HepG2 (cell line): Measurements from ENCODE around the gene ZNF821. TPM values are rescaled to one million over a fixed set of nuclear protein-coding genes. Genes with fewer than 3 reads are reported as not detected.
A peak's percentile ranks its signal among the peaks of the same experiment; 100 is the strongest.

Source experiments
- ATAC-seq: fragments of 200-7000 bp; cut with Tn5 transposase; 3 replicates; pipeline ENCODE4 v1.9.1; 2020; ENCODE audit warnings: mild to moderate bottlenecking, moderate library complexity
- BruUV-seq: library from RNA; stranded (reverse); fragments of 400-500 nt; replicated peaks from 2 replicates; lab custom pipeline; 2021; lab: Mats Ljungman, UMichigan
- CTCF ChIA-PET: fragments of 300-600 bp; formaldehyde crosslinking; extraction: SDS; loops from one replicate; lab custom pipeline; 2021; ENCODE audit warnings: low total read pairs, inconsistent platforms, low intra/inter-chr PET ratio; lab: Yijun Ruan, JAX
- POLR2A ChIA-PET: fragments of 350-600 bp; sonication (Branson Sonifier 250); formaldehyde crosslinking; loops from one replicate; lab custom pipeline; 2020; ENCODE audit warnings: antibody characterized with exemption, inconsistent platforms; lab: Yijun Ruan, JAX
- DNase-seq: peaks from one replicate; pipeline ENCODE4 v3.0.0-alpha.2; 2015; ENCODE audit warnings: low spot score
- FAIRE-seq: peaks from 3 replicates; lab custom pipeline; 2011; peaks lifted over from hg19 to GRCh38; lab: Jason Lieb, UNC
- H2AFZ ChIP-seq: one replicate; pipeline ENCODE4 v1.6.1; 2011; ENCODE audit warnings: low read length, inconsistent platforms
- H3K27ac ChIP-seq: fragments of 300-600 bp; 3 replicates; pipeline ENCODE4 v1.8.0; 2011; ENCODE audit warnings: mixed run types, mild to moderate bottlenecking, mixed read lengths, low read length, inconsistent platforms; ENCODE audit not compliant: insufficient read depth; ENCODE audit errors: extremely low read length
- H3K27me3 ChIP-seq, 2 experiments: fragments of 200-600 bp in 1 of 2; 2 replicates in 1 of 2; 3 replicates in 1 of 2; pipeline versions ENCODE4 v1.6.0 to v1.8.0; 2011; ENCODE audit warnings: low read length in 2 of 2, mild to moderate bottlenecking in 2 of 2, moderate library complexity in 2 of 2, inconsistent platforms in 1 of 2; ENCODE audit not compliant: insufficient read depth in 2 of 2, control insufficient read depth in 1 of 2
- H3K36me3 ChIP-seq, 2 experiments: fragments of 200-600 bp in 1 of 2; replicated peaks in 1 of 2; 2 replicates in 1 of 2; 3 replicates in 1 of 2; pipeline versions ENCODE4 v1.5.1 to v1.8.0; 2011; ENCODE audit warnings: low read length in 2 of 2, inconsistent platforms in 1 of 2; ENCODE audit not compliant: insufficient read depth in 2 of 2, control insufficient read depth in 1 of 2
- H3K4me1 ChIP-seq: 2 replicates; pipeline ENCODE4 v1.5.1; 2012; ENCODE audit warnings: low read length, inconsistent platforms; ENCODE audit not compliant: insufficient read depth
- H3K4me2 ChIP-seq: 2 replicates; pipeline ENCODE4 v1.6.0; 2011; ENCODE audit warnings: low read depth, low read length, inconsistent platforms
- H3K4me3 ChIP-seq, 3 experiments: fragments of 200-600 bp in 1 of 3; sonication (generic), shearing (Covaris generic) in 1 of 3; replicated peaks in 1 of 3; 2 replicates each; pipeline ENCODE4 v1.5.1; 2011 to 2016; ENCODE audit warnings: low read length in 3 of 3, inconsistent platforms in 2 of 3, low read depth in 2 of 3, mild to moderate bottlenecking in 2 of 3, control low read depth in 1 of 3, mixed read lengths in 1 of 3; ENCODE audit not compliant: insufficient read depth in 1 of 3
- H3K79me2 ChIP-seq: one replicate; pipeline ENCODE4 v1.6.1; 2011; ENCODE audit warnings: low read length, inconsistent platforms; ENCODE audit not compliant: insufficient read depth
- H3K9ac ChIP-seq: 2 replicates; pipeline ENCODE4 v1.6.0; 2011; ENCODE audit warnings: mild to moderate bottlenecking, low read depth, low read length, inconsistent platforms; ENCODE audit not compliant: insufficient read depth
- H3K9me3 ChIP-seq: 2 replicates; pipeline ENCODE4 v1.5.1; 2012; ENCODE audit warnings: mild to moderate bottlenecking, low read length
- H4K20me1 ChIP-seq: 2 replicates; pipeline ENCODE4 v1.6.0; 2011; ENCODE audit warnings: inconsistent platforms, mild to moderate bottlenecking, low read length, moderate library complexity; ENCODE audit not compliant: insufficient read depth
- BRCA1 ChIP-seq: sonication (generic); formaldehyde crosslinking; IDR thresholded peaks from 2 replicates; pipeline ENCODE4 v1.4.0; 2020; ENCODE audit warnings: missing genetic modification reagents
- BRD4 ChIP-seq: sonication (generic); formaldehyde crosslinking; IDR thresholded peaks from 2 replicates; pipeline ENCODE4 v1.4.0; 2020; ENCODE audit warnings: missing genetic modification reagents
- BRF2 ChIP-seq: sonication (generic); formaldehyde crosslinking; IDR thresholded peaks from 2 replicates; pipeline ENCODE4 v1.8.1; 2022; ENCODE audit warnings: mild to moderate bottlenecking, missing genetic modification reagents
- CBX2 ChIP-seq, 2 experiments: fragments of 200-600 bp in 1 of 2; sonication (generic); formaldehyde crosslinking in 1 of 2; IDR thresholded peaks; 2 replicates each; pipeline versions ENCODE4 v1.7.0 to v1.8.1; 2018 to 2022; ENCODE audit warnings: low read depth in 2 of 2, low read length in 1 of 2, mild to moderate bottlenecking in 1 of 2, missing genetic modification reagents in 1 of 2
- CTCF ChIP-seq: sonication (generic); formaldehyde crosslinking; IDR thresholded peaks from 2 replicates; pipeline ENCODE4 v1.5.0; 2020; ENCODE audit warnings: mild to moderate bottlenecking, missing genetic modification reagents, moderate library complexity
- DR1 ChIP-seq: sonication (generic); formaldehyde crosslinking; IDR thresholded peaks from 2 replicates; pipeline ENCODE4 v1.8.0; 2021; ENCODE audit warnings: mild to moderate bottlenecking, missing genetic modification reagents, inconsistent platforms
- EED ChIP-seq: sonication (generic); formaldehyde crosslinking; IDR thresholded peaks from 2 replicates; pipeline ENCODE4 v1.5.0; 2020; ENCODE audit warnings: mild to moderate bottlenecking, missing genetic modification reagents
- FOXA3 ChIP-seq: IDR thresholded peaks from 2 replicates; pipeline ENCODE4 v1.6.1; 2016; ENCODE audit warnings: missing genetic modification reagents, missing compliant biosample characterization
- IRX3 ChIP-seq: sonication (generic); formaldehyde crosslinking; IDR thresholded peaks from 2 replicates; pipeline ENCODE4 v1.8.1; 2023; ENCODE audit warnings: mild to moderate bottlenecking, low read depth, missing genetic modification reagents, borderline replicate concordance
- MTA1 ChIP-seq: sonication (generic); formaldehyde crosslinking; IDR thresholded peaks from 2 replicates; pipeline ENCODE4 v1.4.0; 2020; ENCODE audit warnings: missing genetic modification reagents, mild to moderate bottlenecking, borderline replicate concordance
- PAWR ChIP-seq: sonication (generic); formaldehyde crosslinking; IDR thresholded peaks from 2 replicates; pipeline ENCODE4 v1.4.0; 2020; ENCODE audit warnings: missing genetic modification reagents, mild to moderate bottlenecking, borderline replicate concordance
- SNAPC5 ChIP-seq: sonication (generic); formaldehyde crosslinking; IDR thresholded peaks from 2 replicates; pipeline ENCODE4 v1.8.1; 2023; ENCODE audit warnings: mild to moderate bottlenecking, missing genetic modification reagents, borderline replicate concordance
- TCF7 ChIP-seq: sonication (generic); IDR thresholded peaks from 2 replicates; pipeline ENCODE4 v1.6.1; 2016; ENCODE audit warnings: antibody characterized with exemption, low read depth
- TRAFD1 ChIP-seq: sonication (generic); formaldehyde crosslinking; IDR thresholded peaks from 2 replicates; pipeline ENCODE4 v1.5.1; 2020; ENCODE audit warnings: missing genetic modification reagents, mild to moderate bottlenecking, borderline replicate concordance
- U2AF1 ChIP-seq: fragments of 200-400 bp; formaldehyde crosslinking; optimal IDR thresholded peaks from 2 replicates; pipeline ENCODE3; 2017; ENCODE audit warnings: mild to moderate bottlenecking, low read depth, low read length
- ZMAT3 ChIP-seq: sonication (generic); formaldehyde crosslinking; conservative IDR thresholded peaks from 2 replicates; pipeline ENCODE4 v1.7.0; 2021; ENCODE audit warnings: missing genetic modification reagents
- ZMYM3 ChIP-seq: sonication (generic); formaldehyde crosslinking; IDR thresholded peaks from 2 replicates; pipeline ENCODE4 v1.5.1; 2020; ENCODE audit warnings: mild to moderate bottlenecking, missing genetic modification reagents
- ZNF234 ChIP-seq: sonication (generic); formaldehyde crosslinking; conservative IDR thresholded peaks from 2 replicates; pipeline ENCODE4 v1.5.1; 2020; ENCODE audit warnings: mild to moderate bottlenecking, missing genetic modification reagents
- ZNF703 ChIP-seq: sonication (generic); formaldehyde crosslinking; IDR thresholded peaks from 2 replicates; pipeline ENCODE4 v1.5.1; 2020; ENCODE audit warnings: missing genetic modification reagents, mild to moderate bottlenecking, moderate library complexity, borderline replicate concordance
- ZNF841 ChIP-seq: sonication (generic); formaldehyde crosslinking; IDR thresholded peaks from 2 replicates; pipeline ENCODE4 v1.8.1; 2023; ENCODE audit warnings: missing genetic modification reagents, borderline replicate concordance
- ZNF850 ChIP-seq: sonication (generic); formaldehyde crosslinking; conservative IDR thresholded peaks from 2 replicates; pipeline ENCODE4 v1.9.0; 2021; ENCODE audit warnings: mild to moderate bottlenecking, missing genetic modification reagents
- ZSCAN21 ChIP-seq: sonication (generic); formaldehyde crosslinking; IDR thresholded peaks from 2 replicates; pipeline ENCODE4 v1.8.0; 2022; ENCODE audit warnings: mild to moderate bottlenecking, missing genetic modification reagents, moderate library complexity, borderline replicate concordance
- WGBS: methylation state at CpG from one replicate; pipeline ENCODE4 v1.1.6; 2017; ENCODE audit warnings: low lambda C conversion rate; 5-methylcytosine and 5-hydroxymethylcytosine counted together
- in situ Hi-C: cut with HindIII; loops from 2 replicates; pipeline ENCODE4 v1.10.0; 2017; ENCODE audit warnings: low pct_unique_long_range_greater_than_20kb; ENCODE audit not compliant: extremely low pct_ligation_motif_present
- intact Hi-C: fragments of 100-400 bp; cut with micrococcal nuclease; formaldehyde crosslinking; loops from one replicate; pipeline ENCODE4 v1.10.0; 2022; ENCODE audit not compliant: unreplicated experiment
- polyA plus RNA-seq, 8 experiments: library from polyadenylated mRNA; depleted of rRNA in 3 of 8; stranded (reverse) in 7 of 8; unstranded in 1 of 8; fragments of >200 nt; fragmentation: Illumina TruSeq in 4 of 8; extraction: Trizol in 4 of 8; gene quantifications; 2 replicates each; pipeline versions ENCODE4 v1.2.1 to v1.2.3, GENCODE V29; 2011 to 2016; ENCODE audit warnings: low read depth in 4 of 8, missing spikeins in 1 of 8, mixed read lengths in 1 of 8; ENCODE audit not compliant: insufficient read depth in 1 of 8
- total RNA-seq, 5 experiments: library from RNA; depleted of rRNA; stranded (reverse); fragments of >200 nt; fragmentation: Illumina TruSeq; extraction: Trizol; gene quantifications; 2 replicates each; pipeline ENCODE4 v1.2.3, GENCODE V29; 2016; ENCODE audit warnings: low read depth in 1 of 5

ZNF821 gene
- total and polyA plus RNA-seq, 2 of the 13 experiments (the other 11 are each of a cell fraction or from before 2014, with no cell fraction given) = 7.0 to 9.1 TPM

GRCh38 chr16:71914802-71915201 is 30.8 kb upstream of the ZNF821 start:
- in situ Hi-C loops (no loop called here), intact Hi-C loops (no loop called here)
- H3K36me3 ChIP-seq = peaks cover 20 to 43% of the 10 kb centered on the region in 2 experiments
- peaks cover 94% of the 10 kb centered on the region for H4K20me1 ChIP-seq
- no peak overlapping the region for H3K27ac ChIP-seq
- peak; percentile 49 for ATAC-seq
- peaks cover 97% of the 10 kb centered on the region for H3K79me2 ChIP-seq
- 14% methylated on average over 2 of the region's 2 CpGs for WGBS
- no peak for FAIRE-seq
- no peak overlapping the region for H3K4me3 ChIP-seq
- H3K4me2 ChIP-seq = peak overlapping the region; percentile 33
- H2AFZ ChIP-seq = no peak overlapping the region
- H3K9me3 ChIP-seq = no peaks in the 10 kb centered on the region
- no peak for DNase-seq
- ChIA-PET CTCF (no interaction called here), POLR2A (interaction anchor here (0.7 kb wide), 1 partner anchor 148 kb away, joined by 3 read pairs; the partner anchor contains the start of gene HPR)
- no peaks in the 10 kb centered on the region for H3K27me3 ChIP-seq
- no TSS peak for BruUV-seq
- H3K9ac ChIP-seq = no peak overlapping the region
- peaks cover 60% of the 10 kb centered on the region for H3K4me1 ChIP-seq
- TF ChIP-seq BRF2 (no peak), DR1 (CRISPR knock-in tag) (no peak), SNAPC5 (CRISPR knock-in tag) (no peak), ZNF703 (CRISPR knock-in tag) (no peak), ZMYM3 (no peak), TRAFD1 (no peak), ZNF850 (CRISPR knock-in tag) (no peak), U2AF1 (no peak), IRX3 (CRISPR knock-in tag) (no peak), CBX2 (IDR thresholded peaks at IDR 0.05; ENCODE audit: low read depth, low read length) (no peak), CBX2 (CRISPR knock-in tag; IDR thresholded peaks at IDR 0.05; ENCODE audit: low read depth) (no peak), BRD4 (CRISPR knock-in tag) (no peak), ZNF234 (no peak), ZMAT3 (CRISPR knock-in tag) (no peak), MTA1 (CRISPR knock-in tag) (no peak), ZNF841 (no peak), FOXA3 (CRISPR knock-in tag) (peak; percentile 9; the same call in 1 of the 2 replicates), EED (CRISPR knock-in tag) (no peak), BRCA1 (no peak), TCF7 (no peak), CTCF (CRISPR knock-in tag) (no peak), PAWR (CRISPR knock-in tag) (no peak), ZSCAN21 (no peak)
